ENCODE data around the gene CYRIA. TPM values are rescaled to one million over a fixed set of nuclear protein-coding genes. Genes with fewer than 3 reads are reported as not detected.

Gene CYRIA
- total RNA-seq, 4 donors from 2014 or later = 0.42 to 5.1 (median 1.8) TPM

DNA sequence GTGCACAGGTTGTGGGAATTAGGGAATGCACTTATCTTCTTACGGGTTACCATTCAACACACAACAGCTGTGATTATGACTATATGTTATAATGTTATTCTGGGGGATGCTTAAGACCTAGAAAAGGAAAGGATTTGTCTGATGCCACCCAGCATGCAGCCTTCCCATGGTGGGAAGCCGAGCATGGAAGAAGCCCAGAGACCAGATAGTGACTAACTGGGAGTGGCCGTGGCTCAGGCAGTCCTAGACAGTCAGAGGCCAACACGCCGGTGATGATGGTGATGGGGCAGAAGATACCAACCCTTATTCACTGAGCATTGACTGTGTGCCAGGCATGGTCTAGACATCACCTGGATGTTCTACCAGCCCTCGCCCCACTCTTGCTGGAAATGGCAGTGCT, 35.9 kb downstream of the CYRIA start:
- DNase-seq = no peak
- Histone ChIP-seq H3K4me1 (peaks cover 2 to 58% (median 15%) of the 10 kb centered on the region in 3 donors), H3K4me3 (no peak overlapping the region), H3K36me3 (no peaks in the 10 kb centered on the region), H3K27ac (no peak overlapping the region), H3K27me3 (no peaks in the 10 kb centered on the region), H3K9me3 (no peaks in the 10 kb centered on the region)
- 82 to 86% methylated on average over 6 of the region's 6 CpGs for WGBS, 2 donors
- intact Hi-C loops (cut with DNase I) = no loop called here
- no peak for TF ChIP-seq POLR2A (IDR thresholded peaks at IDR 0.05)
- TF ChIP-seq, protein P1, sequence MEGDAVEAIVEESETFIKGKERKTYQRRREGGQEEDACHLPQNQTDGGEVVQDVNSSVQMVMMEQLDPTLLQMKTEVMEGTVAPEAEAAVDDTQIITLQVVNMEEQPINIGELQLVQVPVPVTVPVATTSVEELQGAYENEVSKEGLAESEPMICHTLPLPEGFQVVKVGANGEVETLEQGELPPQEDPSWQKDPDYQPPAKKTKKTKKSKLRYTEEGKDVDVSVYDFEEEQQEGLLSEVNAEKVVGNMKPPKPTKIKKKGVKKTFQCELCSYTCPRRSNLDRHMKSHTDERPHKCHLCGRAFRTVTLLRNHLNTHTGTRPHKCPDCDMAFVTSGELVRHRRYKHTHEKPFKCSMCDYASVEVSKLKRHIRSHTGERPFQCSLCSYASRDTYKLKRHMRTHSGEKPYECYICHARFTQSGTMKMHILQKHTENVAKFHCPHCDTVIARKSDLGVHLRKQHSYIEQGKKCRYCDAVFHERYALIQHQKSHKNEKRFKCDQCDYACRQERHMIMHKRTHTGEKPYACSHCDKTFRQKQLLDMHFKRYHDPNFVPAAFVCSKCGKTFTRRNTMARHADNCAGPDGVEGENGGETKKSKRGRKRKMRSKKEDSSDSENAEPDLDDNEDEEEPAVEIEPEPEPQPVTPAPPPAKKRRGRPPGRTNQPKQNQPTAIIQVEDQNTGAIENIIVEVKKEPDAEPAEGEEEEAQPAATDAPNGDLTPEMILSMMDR (IDR thresholded peaks at IDR 0.05) = no peak

DNA sequence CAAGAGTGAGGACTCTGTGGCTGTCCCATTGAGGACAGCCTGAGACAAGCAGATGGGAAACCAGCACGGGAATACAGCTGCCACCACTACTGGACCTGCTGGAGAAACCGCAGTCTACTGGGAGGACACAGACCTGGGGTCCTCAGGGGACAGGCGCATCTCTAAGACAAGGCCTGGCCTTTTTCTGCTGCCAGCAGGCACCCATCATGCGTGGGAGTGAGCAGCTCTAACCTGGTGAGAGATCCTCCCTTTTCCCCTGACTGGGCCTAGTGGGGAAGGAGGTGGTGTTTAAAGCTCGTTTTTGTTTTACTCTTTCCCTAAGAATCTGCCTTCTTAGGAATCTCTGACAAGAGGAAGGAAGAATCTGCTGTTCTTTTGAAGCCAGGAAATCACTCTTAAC, 36.6 kb downstream of the CYRIA start:
- Histone ChIP-seq H3K9me3 (no peaks in the 10 kb centered on the region), H3K4me3 (no peak overlapping the region), H3K4me1 (peaks cover 2 to 62% (median 15%) of the 10 kb centered on the region in 3 donors), H3K27ac (no peak overlapping the region), H3K36me3 (no peaks in the 10 kb centered on the region), H3K27me3 (no peaks in the 10 kb centered on the region)
- intact Hi-C loops (cut with DNase I) = no loop called here
- WGBS, 2 donors = 50 to 79% methylated on average over 2 to 5 of the region's 5 CpGs
- no peak for DNase-seq
- no peak for TF ChIP-seq POLR2A (IDR thresholded peaks at IDR 0.05)
- TF ChIP-seq, protein P1 (IDR thresholded peaks at IDR 0.05) = no peak

DNA sequence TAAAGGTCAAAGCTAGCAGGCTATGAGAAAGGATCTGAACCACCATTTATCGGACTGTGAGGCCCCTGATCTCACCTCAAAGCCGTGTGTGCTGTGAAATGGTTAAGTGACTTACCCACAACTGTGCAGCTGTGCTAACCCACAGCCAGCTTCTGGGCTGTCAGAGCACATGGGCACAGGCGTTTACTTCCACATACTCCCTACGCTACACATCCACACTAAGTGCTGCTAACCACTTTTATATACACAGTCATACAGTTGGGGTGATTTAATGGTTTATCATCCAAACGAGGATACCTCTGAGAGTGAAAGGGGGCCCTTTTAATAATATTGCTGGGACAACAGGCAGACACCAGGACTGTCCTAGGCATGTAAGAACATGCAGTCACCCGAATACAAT, 37.3 kb downstream of the CYRIA start:
- peaks cover 0 to 4% (median 0%) of the 10 kb centered on the region in 3 donors for H3K36me3 ChIP-seq
- no peak overlapping the region for H3K27ac ChIP-seq
- peaks cover 2 to 62% (median 10%) of the 10 kb centered on the region in 3 donors for H3K4me1 ChIP-seq
- H3K4me3 ChIP-seq = no peak overlapping the region
- H3K9me3 ChIP-seq = no peaks in the 10 kb centered on the region
- intact Hi-C loops (cut with DNase I) = no loop called here
- H3K27me3 ChIP-seq = no peaks in the 10 kb centered on the region
- no peak for DNase-seq
- 52 to 58% methylated on average over 6 of the region's 6 CpGs for WGBS, 2 donors
- TF ChIP-seq POLR2A (IDR thresholded peaks at IDR 0.05) = no peak
- TF ChIP-seq, protein P1 (IDR thresholded peaks at IDR 0.05) = no peak

DNA sequence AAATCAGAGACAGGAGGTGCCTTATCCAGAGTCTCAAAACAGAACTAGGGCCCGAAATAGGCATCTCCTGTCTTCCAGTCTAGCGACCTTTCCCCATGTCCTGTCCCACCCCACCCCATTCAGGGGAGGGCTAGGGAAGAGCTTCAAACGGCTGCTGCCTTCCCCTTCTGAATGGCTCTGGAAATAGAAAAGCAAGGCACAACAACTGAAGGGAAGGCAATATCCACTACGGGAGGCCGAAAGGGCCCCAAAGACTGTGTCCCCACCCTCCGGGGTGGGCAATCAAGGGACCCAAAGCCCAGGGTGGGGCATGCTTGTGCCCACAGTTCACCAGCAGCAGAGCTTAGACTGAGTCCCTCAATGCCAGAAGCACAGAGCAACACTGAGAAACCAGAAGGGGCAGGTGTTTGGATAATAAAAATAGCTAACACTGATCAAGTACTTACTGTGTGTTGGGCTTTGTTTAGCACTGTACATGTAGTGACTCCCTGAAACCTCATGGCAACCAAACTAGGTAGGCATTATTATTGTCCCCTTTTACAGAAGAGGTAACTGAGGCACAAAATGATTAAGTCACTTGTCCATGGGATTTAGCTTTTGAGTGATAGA, 38.5 kb downstream of the CYRIA start:
- WGBS, 2 donors = 82 to 87% methylated on average over 3 of the region's 6 CpGs
- H3K4me3 ChIP-seq = no peak overlapping the region
- peaks cover 0 to 8% (median 0%) of the 10 kb centered on the region in 3 donors for H3K36me3 ChIP-seq
- no peak for DNase-seq
- H3K27me3 ChIP-seq = no peaks in the 10 kb centered on the region
- H3K27ac ChIP-seq = peak overlapping the region; percentile 0 to 81 (median 44)
- peaks cover 2 to 59% (median 10%) of the 10 kb centered on the region in 3 donors for H3K4me1 ChIP-seq
- intact Hi-C loops (cut with DNase I) = no loop called here
- TF ChIP-seq, protein P1 (IDR thresholded peaks at IDR 0.05) = no peak
- TF ChIP-seq POLR2A (IDR thresholded peaks at IDR 0.05) = no peak
- no peaks in the 10 kb centered on the region for H3K9me3 ChIP-seq

DNA sequence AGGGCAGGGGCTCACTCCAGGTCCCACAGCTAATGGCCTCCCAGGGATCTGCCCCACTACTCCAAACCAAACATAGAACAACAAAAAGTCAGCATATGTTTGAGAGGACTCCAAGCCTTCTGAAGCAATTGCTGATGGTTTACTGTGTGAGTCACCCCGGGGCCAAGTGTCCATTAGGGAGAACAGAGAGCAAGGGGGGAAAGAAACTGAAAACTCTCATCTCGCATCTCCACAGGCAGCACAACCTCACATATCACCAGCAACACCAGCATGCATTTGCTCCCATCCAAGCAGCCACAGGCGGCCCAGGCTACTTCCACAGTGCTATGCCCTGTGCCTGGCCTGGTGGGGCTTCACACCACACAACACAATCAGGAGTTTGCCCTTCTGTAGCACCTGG, 39.1 kb downstream of the CYRIA start:
- WGBS, 2 donors = 83 to 88% methylated on average over 1 to 3 of the region's 3 CpGs
- no peaks in the 10 kb centered on the region for H3K27me3 ChIP-seq
- no peak overlapping the region for H3K4me3 ChIP-seq
- TF ChIP-seq, protein P1 (IDR thresholded peaks at IDR 0.05) = no peak
- no peak for TF ChIP-seq POLR2A (IDR thresholded peaks at IDR 0.05)
- intact Hi-C loops (cut with DNase I) = no loop called here
- peaks cover 2 to 65% (median 13%) of the 10 kb centered on the region in 3 donors for H3K4me1 ChIP-seq
- DNase-seq = no peak
- H3K36me3 ChIP-seq = peaks cover 0 to 11% (median 0%) of the 10 kb centered on the region in 3 donors
- peak overlapping the region; percentile 0 to 81 (median 44) for H3K27ac ChIP-seq
- H3K9me3 ChIP-seq = no peaks in the 10 kb centered on the region
